Posterior cingulate gyrus (tissue), 11 donors: ENCODE data around the gene MISP.

Experiments used
- DNase-seq, 10 donors: peaks; one replicate each; pipeline versions ENCODE4 v3.0.0 to v3.0.0-alpha.2; 2020 to 2021; ENCODE audit warnings: mixed read lengths in 3 of 10
- intact Hi-C: fragments of 100-400 bp; cut with DNase I; formaldehyde crosslinking; loops from one replicate; pipeline ENCODE4 v1.15.1; 2023

The MISP gene

GRCh38 chr19:765179-765738 lies 14.3 kb downstream of the MISP start:
- intact Hi-C loops, result no loop called here
- DNase-seq, result no peak

DNA sequence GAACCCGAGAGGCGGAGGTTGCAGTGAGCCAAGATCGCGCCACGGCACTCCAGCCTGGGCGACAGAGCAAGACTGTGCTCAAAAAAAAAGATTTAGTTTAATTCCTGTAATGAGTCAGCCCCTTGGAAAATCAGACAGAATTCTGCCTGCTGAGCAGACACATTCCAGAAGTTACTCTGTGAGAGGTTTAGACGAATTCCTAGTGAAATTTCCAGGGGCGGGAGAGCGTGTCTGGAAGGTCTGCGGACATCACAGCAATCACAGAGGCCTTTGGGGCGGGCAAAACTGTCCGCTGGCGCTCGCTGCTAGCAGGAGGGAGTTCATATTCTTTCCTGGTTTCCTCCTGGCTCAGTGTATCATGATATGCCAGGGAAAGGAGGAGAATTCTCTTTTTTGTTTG lies 17.5 kb downstream of the MISP start:
- DNase-seq, result no peak
- intact Hi-C loops, result no loop called here

DNA sequence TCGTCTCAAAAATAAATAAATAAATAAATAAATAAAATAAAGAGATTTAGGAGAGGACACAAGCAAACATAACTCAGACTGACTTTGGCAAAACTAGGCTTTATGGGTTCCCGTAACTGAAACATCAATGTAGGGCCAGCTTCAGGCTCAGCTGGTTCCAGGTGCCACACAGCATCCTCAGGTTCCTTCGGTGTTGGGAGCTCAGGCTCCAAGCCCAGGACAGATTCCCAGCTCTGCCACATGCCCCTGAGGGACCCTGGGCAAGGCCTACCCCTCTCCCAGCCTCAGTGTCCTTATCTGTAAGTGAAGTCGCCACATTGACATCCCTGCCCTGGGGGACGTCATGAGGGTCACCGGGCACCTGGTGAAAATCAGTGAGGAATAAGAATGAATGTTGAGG lies 18.7 kb downstream of the MISP start:
- DNase-seq, result no peak
- intact Hi-C loops, result loop anchor here (5.0 kb wide), 1 partner anchor 148 kb away; the partner anchor contains the start of gene KISS1R

DNA sequence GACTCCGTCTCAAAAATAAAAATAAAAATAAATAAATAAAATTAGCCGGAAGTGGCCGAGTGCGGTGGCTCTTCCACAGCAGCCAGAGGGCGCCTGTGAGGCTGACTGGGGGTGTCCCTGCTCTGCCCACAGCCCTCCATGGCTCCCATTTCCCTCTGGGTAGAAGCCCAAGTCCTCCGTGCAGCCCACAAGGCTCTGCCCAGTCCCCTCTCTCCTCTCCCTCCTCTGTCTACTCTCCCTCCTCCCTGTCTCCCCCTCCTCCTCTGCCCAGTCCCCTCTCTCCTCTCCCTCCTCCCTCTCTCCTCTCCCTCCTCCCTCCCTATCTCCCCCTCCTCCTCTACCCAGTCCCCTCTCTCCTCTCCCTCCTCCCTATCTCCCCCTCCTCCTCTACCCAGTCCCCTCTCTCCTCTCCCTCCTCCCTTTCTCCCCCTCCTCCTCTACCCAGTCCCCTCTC lies 20.4 kb downstream of the MISP start:
- intact Hi-C loops, result loop anchor here (5.0 kb wide), 1 partner anchor 146 kb away; the partner anchor contains the start of gene KISS1R
- no peak for DNase-seq

- DNase-seq, result no peak
- intact Hi-C loops, result loop anchor here (5.0 kb wide), 1 partner anchor 145 kb away; the partner anchor contains the start of gene KISS1R
These were observed 21.2 kb downstream of the MISP start for GRCh38 chr19:772063-772462.

- no peak for DNase-seq
- intact Hi-C loops, result loop anchor here (5.0 kb wide), 1 partner anchor 144 kb away; the partner anchor contains the start of gene KISS1R
These were observed 22.0 kb downstream of the MISP start for GRCh38 chr19:772730-773436.

DNA sequence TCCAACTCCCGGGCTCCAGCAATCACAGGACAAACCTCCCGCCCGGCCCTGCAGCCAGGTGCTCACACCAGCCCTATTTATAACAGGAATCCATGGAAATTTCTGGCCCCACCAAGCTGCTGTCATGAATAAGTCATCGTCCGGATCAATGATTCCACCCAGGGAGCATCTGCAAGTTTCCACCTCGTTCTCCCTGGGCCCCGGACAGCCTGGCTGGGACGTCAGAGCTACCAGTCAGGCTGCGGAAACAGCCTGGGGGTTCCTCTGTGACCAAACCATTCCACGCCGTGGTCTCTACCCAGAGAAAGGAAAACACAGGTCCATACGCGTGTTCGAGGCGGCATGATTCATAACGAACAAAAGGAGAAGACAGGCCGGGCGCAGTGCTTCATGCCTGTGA lies 25.6 kb downstream of the MISP start:
- intact Hi-C loops, result no loop called here
- no peak for DNase-seq

- intact Hi-C loops, result no loop called here
- DNase-seq, result peak in 1 of 10 donors; percentile 35
These were observed 28.2 kb downstream of the MISP start for GRCh38 chr19:778910-779653.

DNA sequence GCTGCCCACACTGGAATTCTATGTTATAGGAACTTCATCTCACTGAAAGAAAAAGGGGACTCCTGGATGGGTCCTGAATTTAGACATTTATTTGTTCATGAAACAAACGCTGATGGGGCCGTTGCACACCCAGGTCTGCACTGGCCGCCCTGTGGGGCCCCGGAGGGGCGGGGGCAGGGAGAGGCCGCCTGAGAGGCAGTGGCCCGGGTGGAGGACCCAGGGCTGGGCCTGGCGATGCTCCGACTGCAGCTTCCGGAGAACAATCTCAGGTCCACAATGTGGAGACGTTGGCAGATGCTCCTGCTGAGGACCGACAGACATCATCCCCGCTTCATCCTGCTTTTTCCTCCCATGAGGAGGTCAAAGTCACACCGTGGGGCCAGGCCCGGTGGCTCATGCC lies 30.0 kb downstream of the MISP start:
- no peak for DNase-seq
- intact Hi-C loops, result no loop called here

DNA sequence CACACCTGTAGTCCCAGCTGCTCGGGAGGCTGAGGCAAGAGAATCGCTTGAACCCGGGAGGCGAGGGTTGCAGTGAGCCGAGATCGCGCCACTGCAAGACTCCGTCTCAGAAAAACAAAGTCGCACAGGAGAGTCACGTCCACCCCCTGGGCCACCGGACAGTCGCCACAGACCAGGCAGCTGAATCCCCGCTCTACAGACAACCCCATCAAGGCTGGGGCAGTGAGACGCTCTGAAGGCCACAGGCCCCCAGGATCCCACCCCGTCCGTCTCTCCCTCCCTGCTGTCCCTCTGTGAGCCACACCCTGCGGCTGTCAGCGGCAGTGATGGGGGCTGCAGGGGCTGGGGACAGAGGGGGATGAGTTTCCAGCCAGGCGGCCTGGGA lies 30.9 kb downstream of the MISP start:
- no peak for DNase-seq
- intact Hi-C loops, result no loop called here

DNA sequence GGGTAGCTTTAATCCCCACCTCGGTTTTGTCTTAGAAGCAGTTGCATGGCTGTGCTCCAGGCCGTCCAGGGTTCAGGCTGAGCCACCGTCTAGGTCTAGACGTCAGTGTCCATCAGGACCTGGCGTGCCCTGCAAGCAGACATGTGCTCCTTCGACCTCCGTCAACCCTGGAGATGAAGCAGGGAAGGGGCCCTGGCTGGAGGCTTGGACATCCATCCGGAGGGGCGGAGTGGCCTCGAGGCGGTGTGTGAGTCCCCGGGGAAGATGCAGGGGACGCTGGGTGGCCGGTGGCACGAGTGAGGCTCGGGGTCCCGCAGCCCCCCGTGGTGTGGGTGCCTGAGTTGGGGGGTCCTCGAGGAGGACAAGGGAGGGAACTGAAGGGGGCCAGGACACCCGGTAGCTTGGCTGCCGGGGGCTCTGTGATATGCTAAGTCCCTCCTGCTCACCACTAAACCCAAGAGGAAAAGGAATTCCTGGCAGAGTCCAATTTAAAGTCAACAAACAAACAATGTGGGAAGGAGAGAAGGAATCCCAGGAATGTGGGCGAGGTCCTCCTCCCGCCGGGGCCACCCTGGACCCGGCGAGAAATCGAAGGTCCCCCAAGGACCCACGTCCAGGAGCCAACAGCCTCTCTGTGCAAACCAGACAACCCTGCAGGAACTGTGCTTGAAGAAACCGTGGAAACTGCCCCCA lies 31.4 kb downstream of the MISP start:
- no peak for DNase-seq
- intact Hi-C loops, result no loop called here

- intact Hi-C loops, result no loop called here
- no peak for DNase-seq
These were observed 32.2 kb downstream of the MISP start for GRCh38 chr19:782878-783668.

GRCh38 chr19:784541-784940 lies 33.6 kb downstream of the MISP start:
- no peak for DNase-seq
- intact Hi-C loops, result no loop called here

- DNase-seq, result no peak
- intact Hi-C loops, result no loop called here
These were observed 36.6 kb downstream of the MISP start for GRCh38 chr19:787536-787935.

GRCh38 chr19:788686-788982 lies 37.7 kb downstream of the MISP start:
- intact Hi-C loops, result no loop called here

GRCh38 chr19:788983-789700 lies 38.2 kb downstream of the MISP start:
- DNase-seq, result no peak
- intact Hi-C loops, result no loop called here

More at GRCh38 chr19:788686-788982, 37.7 kb downstream of the MISP start:
- DNase-seq, result no peak

GRCh38 chr19:789701-790060 lies 38.8 kb downstream of the MISP start:
- intact Hi-C loops, result loop anchor here (10.0 kb wide), 1 partner anchor 125 kb away; the partner anchor contains the start of gene RNF126
- no peak for DNase-seq

DNA sequence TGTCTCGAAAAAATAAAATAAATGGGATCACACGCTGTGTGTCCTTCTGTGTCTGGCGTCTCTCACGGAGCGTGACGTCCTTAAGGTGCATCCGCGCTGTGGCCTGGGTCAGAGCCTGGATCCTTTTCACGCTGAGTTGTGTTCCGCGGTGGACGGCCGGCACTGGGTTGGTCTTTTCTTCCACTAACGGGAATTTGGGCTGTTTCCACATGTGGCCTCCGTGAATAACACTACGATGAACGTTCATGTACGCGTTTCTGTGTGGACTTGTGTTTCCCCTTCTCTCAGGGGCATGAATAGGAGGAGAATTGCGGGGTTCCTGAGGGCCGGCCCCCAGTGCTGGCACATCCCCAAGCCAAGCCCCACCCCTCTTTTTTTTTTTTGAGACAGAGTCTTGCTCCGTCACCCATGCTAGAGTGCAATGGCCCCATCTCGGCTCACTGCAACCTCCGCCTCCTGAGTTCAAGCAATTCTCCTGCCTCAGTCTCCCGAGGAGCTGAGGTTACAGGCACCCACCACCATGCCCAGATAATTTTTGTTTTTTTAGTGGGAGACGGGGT lies 40.2 kb downstream of the MISP start:
- no peak for DNase-seq
- intact Hi-C loops, result loop anchor here (10.0 kb wide), 1 partner anchor 126 kb away; the partner anchor contains the start of gene RNF126
